BLaER1 treated with 17β-estradiol and CSF1 and Interleukin-3, amounts not matched to agents 10 nM and 100 nM (cell line): ENCODE data around the gene TM6SF1.
"Not testable (repeated sequence)": the region's sequence is repeated elsewhere in the genome, so short reads cannot be mapped to it uniquely, and the experiment has no call there.

ENCODE experiments used
- H3K27ac ChIP-seq, 11 experiments: shearing (Covaris generic); formaldehyde crosslinking; 2 replicates each; pipeline ENCODE4 v1.8.1; 2022
- H3K27me3 ChIP-seq, 11 experiments: shearing (Covaris generic); formaldehyde crosslinking; 2 replicates each; pipeline ENCODE4 v1.8.1; 2022
- H3K36me3 ChIP-seq, 11 experiments: shearing (Covaris generic); formaldehyde crosslinking; 2 replicates each; pipeline ENCODE4 v1.8.1; 2022
- H3K4me1 ChIP-seq, 10 experiments: shearing (Covaris generic); formaldehyde crosslinking; 2 replicates each; pipeline ENCODE4 v1.8.1; 2022
- H3K4me2 ChIP-seq, 11 experiments: shearing (Covaris generic); formaldehyde crosslinking; 2 replicates each; pipeline ENCODE4 v1.8.1; 2022
- H3K4me3 ChIP-seq, 10 experiments: shearing (Covaris generic); formaldehyde crosslinking; 2 replicates each; pipeline ENCODE4 v1.8.1; 2022
- H3K9ac ChIP-seq, 11 experiments: shearing (Covaris generic); formaldehyde crosslinking; 2 replicates each; pipeline ENCODE4 v1.8.1; 2022
- H3K9me3 ChIP-seq, 11 experiments: shearing (Covaris generic); formaldehyde crosslinking; replicated peaks in 1 of 11; 2 replicates each; pipeline ENCODE4 v1.8.1; 2022
- H4K20me1 ChIP-seq, 11 experiments: shearing (Covaris generic); formaldehyde crosslinking; 2 replicates each; pipeline ENCODE4 v1.8.1; 2022
- Cebpa-rat ChIP-seq, 11 experiments: shearing (Covaris generic); IDR thresholded peaks; 2 replicates each; pipeline ENCODE4 v1.8.1; 2022

TM6SF1 gene

DNA sequence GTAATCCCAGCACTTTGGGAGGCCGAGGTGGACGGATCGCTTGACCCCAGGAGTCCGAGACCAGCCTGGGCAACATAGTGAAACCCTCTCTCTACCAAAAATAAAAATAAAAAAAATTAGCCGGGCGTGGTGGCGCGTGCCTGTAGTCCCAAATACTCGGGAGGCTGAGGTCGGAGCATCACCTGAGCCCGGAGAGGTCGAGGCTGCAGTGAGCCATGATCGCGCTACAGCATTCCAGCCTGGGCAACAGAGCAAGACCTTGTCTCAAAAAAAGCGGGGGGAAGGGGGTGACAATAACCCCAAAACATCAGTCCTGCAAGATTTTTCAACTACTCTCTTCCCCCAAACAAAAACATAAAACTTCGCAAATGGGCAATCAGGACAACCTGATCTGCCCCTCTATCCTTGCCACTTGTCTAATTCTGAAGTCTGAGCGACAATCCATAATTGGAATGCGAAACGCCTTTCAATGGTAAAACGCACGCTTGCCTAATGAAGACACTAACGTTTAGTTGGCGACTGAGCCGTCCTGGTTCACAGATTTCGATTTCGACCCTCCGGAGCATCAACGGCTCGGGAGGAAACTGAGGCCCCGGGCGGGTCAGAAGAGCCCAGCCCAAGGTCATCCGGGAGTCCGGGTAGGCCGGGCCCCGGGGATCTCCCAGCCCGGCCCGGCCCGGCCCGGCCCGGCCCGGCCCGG is 41.3 kb upstream of the TM6SF1 start:
- Histone ChIP-seq H3K4me3 (peak overlapping the region; percentile 80 to 97 (median 92)), H3K36me3 (peaks cover 4 to 24% (median 15%) of the 10 kb centered on the region in 11 experiments; a peak in 20 of 22 replicates), H4K20me1 (peaks cover 37 to 55% (median 51%) of the 10 kb centered on the region in 11 experiments), H3K4me2 (peak overlapping the region; percentile 80 to 97 (median 86)), H3K27me3 (no peaks in the 10 kb centered on the region), H3K9ac (peak overlapping the region; percentile 92 to 99 (median 97)), H3K27ac (peak overlapping the region; percentile 86 to 99 (median 97)), H3K9me3 (peaks cover 8 to 17% (median 9%) of the 10 kb centered on the region in 11 experiments), H3K4me1 (peaks cover 38 to 52% (median 45%) of the 10 kb centered on the region in 10 experiments)
- no peak for TF ChIP-seq Cebpa-rat (IDR thresholded peaks at IDR 0.05)

DNA sequence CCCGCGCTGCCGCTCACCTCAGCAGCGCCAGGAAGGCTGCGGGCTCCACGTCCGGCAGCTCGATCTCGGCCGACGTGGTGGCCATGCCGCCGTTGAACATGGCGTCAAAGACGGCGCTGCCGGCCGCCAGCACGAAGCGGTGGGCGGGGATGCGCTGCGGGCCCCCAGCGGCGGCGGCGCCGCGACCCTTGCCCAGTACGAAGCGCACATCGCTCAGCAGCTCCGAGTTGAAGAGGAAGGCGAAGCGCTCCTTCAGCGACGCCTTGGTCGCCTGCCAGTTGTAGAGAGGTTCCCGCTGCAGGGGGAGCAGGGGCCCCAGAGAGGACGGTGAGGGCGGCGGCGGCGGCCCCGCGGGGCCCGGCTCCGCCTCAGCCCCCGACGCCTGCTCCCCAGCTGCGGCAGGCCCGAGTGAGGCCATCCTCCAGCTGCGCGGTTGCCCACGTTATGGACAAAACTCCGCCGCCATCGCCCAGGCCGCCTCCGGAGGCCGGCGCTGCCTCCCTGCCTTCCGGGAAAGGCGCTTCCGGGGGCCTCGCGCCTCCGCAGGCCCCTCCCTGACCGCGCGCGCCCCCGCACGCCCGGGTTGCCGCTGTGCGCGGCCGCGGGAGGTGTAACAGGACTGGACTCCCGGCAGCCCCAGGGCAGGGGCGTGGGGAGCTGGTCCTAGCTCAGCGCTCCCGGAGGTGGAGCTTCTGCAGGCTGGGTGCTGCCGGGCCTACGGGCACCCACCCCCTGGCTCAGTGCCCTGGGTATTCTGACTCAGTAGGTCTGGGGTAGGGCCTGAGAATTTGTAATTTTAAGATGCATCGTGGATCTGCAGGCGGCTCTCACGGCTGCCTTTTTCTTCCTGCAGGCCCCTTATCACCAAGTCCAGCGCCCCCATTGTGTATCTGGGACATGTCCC is 40.5 kb upstream of the TM6SF1 start, which contains the start of gene BTBD1:
TSS of gene BTBD1 (minus strand) at position 519 of the 904 bp plus-strand sequence. CDS start at position 418, 101 bp downstream.
- no peak for TF ChIP-seq Cebpa-rat (IDR thresholded peaks at IDR 0.05)
- peak within 1 kb of the TSS; percentile 86 to 99 (median 97) for H3K27ac ChIP-seq
- peak within 1 kb of the TSS; percentile 80 to 97 (median 92) for H3K4me3 ChIP-seq
- H3K27me3 ChIP-seq: no peaks in the 10 kb centered on the region
- H3K9ac ChIP-seq: peak within 1 kb of the TSS; percentile 92 to 99 (median 97)
- H4K20me1 ChIP-seq: peaks cover 29 to 47% (median 43%) of the 10 kb centered on the region in 11 experiments; a peak in 21 of 22 replicates
- H3K36me3 ChIP-seq: peaks cover 0 to 16% (median 7%) of the 10 kb centered on the region in 11 experiments; a peak in 17 of 22 replicates
- peaks cover 36 to 48% (median 43%) of the 10 kb centered on the region in 10 experiments for H3K4me1 ChIP-seq
- H3K4me2 ChIP-seq: peak within 1 kb of the TSS; percentile 80 to 97 (median 86)
- peaks cover 8 to 19% (median 10%) of the 10 kb centered on the region in 11 experiments for H3K9me3 ChIP-seq

DNA sequence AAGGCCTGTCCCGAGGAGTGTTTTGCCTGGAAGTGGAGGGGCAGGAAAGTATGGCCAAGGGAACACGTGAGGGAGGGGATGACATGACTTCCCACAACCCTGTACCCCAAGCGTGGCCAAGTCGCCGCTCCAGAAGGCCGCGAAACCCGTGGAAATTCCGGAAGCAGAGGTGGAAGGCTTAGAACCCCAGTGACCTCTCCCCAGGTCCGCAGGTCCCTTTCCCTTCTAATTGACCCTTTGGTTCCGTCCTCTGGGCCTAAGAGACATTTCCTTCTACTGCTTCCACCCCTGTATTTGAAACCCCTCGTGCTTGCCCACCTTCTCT is 39.8 kb upstream of the TM6SF1 start:
- peak overlapping the region; percentile 80 to 97 (median 86) for H3K4me2 ChIP-seq
- peak overlapping the region; percentile 86 to 99 (median 97); a peak in 21 of 22 replicates for H3K27ac ChIP-seq
- H3K4me3 ChIP-seq: peak overlapping the region; percentile 80 to 97 (median 92); a peak in 19 of 20 replicates
- peak overlapping the region in 10 of 11 experiments; percentile 92 to 99 (median 97); a peak in 19 of 22 replicates for H3K9ac ChIP-seq
- H3K9me3 ChIP-seq: peaks cover 8 to 22% (median 14%) of the 10 kb centered on the region in 11 experiments
- H3K4me1 ChIP-seq: peaks cover 30 to 41% (median 38%) of the 10 kb centered on the region in 10 experiments
- no peaks in the 10 kb centered on the region for H3K27me3 ChIP-seq
- TF ChIP-seq Cebpa-rat (IDR thresholded peaks at IDR 0.05): no peak
- H3K36me3 ChIP-seq: peaks cover 0 to 10% (median under 1%) of the 10 kb centered on the region in 11 experiments; a peak in 8 of 22 replicates
- peaks cover 22 to 41% (median 37%) of the 10 kb centered on the region in 11 experiments; a peak in 21 of 22 replicates for H4K20me1 ChIP-seq

DNA sequence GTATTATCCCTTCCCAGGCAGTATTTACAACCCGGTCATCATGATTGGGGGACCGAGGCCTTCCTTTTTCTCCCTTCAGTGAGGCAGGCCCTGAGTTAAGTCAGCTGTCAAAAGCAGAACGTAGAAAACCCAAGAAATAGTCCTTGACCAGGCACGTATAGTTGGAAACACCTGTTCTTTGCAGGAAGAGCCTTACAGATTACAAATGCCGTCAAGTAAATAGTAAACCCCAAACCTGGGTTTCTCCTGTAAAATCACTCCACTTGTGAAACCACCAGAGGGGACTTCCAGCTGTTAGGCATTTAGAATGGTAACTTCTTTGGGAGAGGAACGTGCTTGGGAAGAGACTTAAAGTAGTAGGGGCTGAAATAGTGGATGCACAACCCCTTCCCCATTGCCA is 39.4 kb upstream of the TM6SF1 start:
- H3K27me3 ChIP-seq: no peaks in the 10 kb centered on the region
- H3K4me3 ChIP-seq: 0 out of 20 replicates have a peak overlapping the region, but pooled peaks of 1 of the 10 experiments have one; percentile 89
- H3K4me2 ChIP-seq: peak overlapping the region in 9 of 11 experiments; percentile 80 to 95 (median 86); a peak in 14 of 22 replicates
- H4K20me1 ChIP-seq: peaks cover 18 to 36% (median 32%) of the 10 kb centered on the region in 11 experiments; a peak in 21 of 22 replicates
- H3K4me1 ChIP-seq: peaks cover 26 to 37% (median 34%) of the 10 kb centered on the region in 10 experiments
- peaks cover 10 to 27% (median 19%) of the 10 kb centered on the region in 11 experiments for H3K9me3 ChIP-seq
- H3K9ac ChIP-seq: peak overlapping the region in 3 of 11 experiments; percentile 97 to 99 (median 98); a peak in 2 of 22 replicates
- peaks cover 0 to 8% (median 0%) of the 10 kb centered on the region in 11 experiments; a peak in 4 of 22 replicates for H3K36me3 ChIP-seq
- H3K27ac ChIP-seq: peak overlapping the region in 7 of 11 experiments; percentile 92 to 98 (median 97); a peak in 10 of 22 replicates
- no peak for TF ChIP-seq Cebpa-rat (IDR thresholded peaks at IDR 0.05)

DNA sequence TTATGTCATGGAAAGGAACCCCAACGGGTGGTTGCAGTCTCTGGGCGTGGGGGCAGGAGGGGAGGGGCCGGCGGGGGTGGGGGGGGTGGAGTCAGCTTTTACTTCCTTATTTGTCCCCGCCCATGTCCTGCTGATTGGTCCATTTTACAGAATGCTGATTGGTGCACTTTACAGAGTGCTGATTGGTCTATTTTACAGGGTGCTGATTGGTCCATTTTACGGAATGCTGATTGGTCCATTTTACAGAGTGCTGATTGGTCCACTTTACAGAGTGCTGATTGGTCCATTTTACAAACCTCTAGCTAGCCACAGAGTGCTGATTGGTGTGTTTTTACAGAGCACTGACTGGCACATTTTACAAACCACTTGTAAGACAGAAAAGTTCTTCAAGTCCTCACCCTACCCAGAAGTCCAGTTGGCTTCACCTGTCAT is 38.2 kb upstream of the TM6SF1 start:
- H3K4me3 ChIP-seq, H3K36me3 ChIP-seq, H3K4me2 ChIP-seq, H3K27me3 ChIP-seq, H3K9ac ChIP-seq, H3K27ac ChIP-seq: not testable (repeated sequence)
- Histone ChIP-seq H4K20me1 (peaks cover 7 to 25% (median 20%) of the 10 kb centered on the region in 11 experiments; a peak in 20 of 22 replicates), H3K4me1 (peaks cover 14 to 26% (median 23%) of the 10 kb centered on the region in 10 experiments), H3K9me3 (peaks cover 22 to 39% (median 31%) of the 10 kb centered on the region in 11 experiments)

DNA sequence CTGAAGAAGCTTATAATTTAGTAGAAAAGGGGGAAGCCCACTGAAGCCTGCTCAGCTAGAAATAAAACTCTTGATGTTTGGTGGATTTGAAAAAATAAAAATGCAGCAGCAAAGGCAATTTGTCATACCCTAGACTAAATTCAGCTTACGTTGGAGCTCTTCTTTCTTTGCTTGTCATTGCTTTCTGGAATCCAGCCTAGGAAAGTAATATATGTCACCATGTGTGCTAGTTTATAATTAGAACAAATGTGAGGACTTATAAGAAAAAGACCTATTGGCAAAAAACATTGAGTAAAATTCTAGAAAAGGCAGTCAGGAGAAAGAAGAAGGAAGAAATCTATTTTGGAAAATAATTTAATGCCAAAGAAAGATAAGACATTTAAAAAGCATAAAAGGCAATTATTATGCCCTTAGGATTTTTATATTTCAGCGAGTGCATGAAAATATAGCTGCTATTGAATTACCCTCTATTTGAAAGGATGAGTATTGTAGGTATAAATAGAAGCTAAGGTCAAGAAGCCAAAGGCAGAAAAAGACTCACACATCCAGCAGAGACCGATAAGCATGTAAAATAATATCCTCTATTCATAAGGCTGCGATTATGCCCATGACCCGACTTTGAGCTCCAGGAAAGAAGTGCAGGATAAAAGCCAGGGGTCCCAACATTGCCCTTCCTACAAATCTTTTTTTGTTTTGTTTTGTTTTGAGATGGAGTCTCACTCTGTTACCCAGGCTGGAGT is 29.8 kb upstream of the TM6SF1 start:
- TF ChIP-seq Cebpa-rat (IDR thresholded peaks at IDR 0.05): no peak
- Histone ChIP-seq H3K9me3 (peaks cover 18 to 26% (median 22%) of the 10 kb centered on the region in 11 experiments), H3K4me1 (peaks cover 0 to 6% (median 0%) of the 10 kb centered on the region in 10 experiments; a peak in 3 of 20 replicates), H3K36me3 (peaks cover 0 to 7% (median 0%) of the 10 kb centered on the region in 11 experiments; a peak in 1 of 22 replicates), H3K27ac (no peak overlapping the region), H3K4me2 (no peak overlapping the region), H3K4me3 (no peak overlapping the region), H3K9ac (no peak overlapping the region), H4K20me1 (no peaks in the 10 kb centered on the region), H3K27me3 (no peaks in the 10 kb centered on the region)

DNA sequence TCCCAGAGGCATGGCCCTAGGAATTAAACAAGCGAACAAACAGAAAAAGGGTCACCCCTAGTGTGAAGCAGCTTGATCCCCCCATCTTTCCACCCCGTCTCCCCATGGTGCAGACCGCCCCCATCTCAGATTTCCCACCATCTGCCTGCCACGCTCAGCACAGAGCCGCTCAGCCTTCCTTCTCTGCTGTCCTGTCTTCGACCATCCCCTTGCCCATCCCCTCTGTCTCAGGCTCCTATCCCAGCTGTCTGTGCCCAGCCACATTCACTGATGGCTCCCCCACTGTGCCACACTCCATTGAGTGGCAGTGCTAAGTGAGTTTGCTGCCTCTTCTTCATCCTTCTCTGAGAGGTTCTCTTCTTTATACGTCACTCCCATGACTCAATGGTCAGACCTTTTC is 28.7 kb upstream of the TM6SF1 start:
- no peaks in the 10 kb centered on the region for H3K36me3 ChIP-seq
- H3K27ac ChIP-seq: no peak overlapping the region
- no peak overlapping the region for H3K9ac ChIP-seq
- no peaks in the 10 kb centered on the region for H3K27me3 ChIP-seq
- peaks cover 9 to 16% (median 12%) of the 10 kb centered on the region in 11 experiments for H3K9me3 ChIP-seq
- no peak overlapping the region for H3K4me2 ChIP-seq
- H3K4me3 ChIP-seq: no peak overlapping the region
- TF ChIP-seq Cebpa-rat (IDR thresholded peaks at IDR 0.05): no peak
- H3K4me1 ChIP-seq: peaks cover 0 to 6% (median 0%) of the 10 kb centered on the region in 10 experiments; a peak in 3 of 20 replicates
- H4K20me1 ChIP-seq: no peaks in the 10 kb centered on the region
